Choroid plexus epithelial cell (primary cell): ENCODE results near the gene NUP205.

Source experiments
- DNase-seq: peaks from one replicate; pipeline ENCODE4 v3.0.0-alpha.2; 2010; ENCODE audit warnings: low read depth
- H3K4me3 ChIP-seq: 2 replicates; pipeline ENCODE4 v1.5.1; 2011; ENCODE audit warnings: low read depth, mild to moderate bottlenecking, control low read depth, low read length, moderate library complexity
- TF ChIP-seq, protein P1 (sequence below): conservative IDR thresholded peaks from 2 replicates; pipeline ENCODE4 v1.5.1; 2011; ENCODE audit warnings: low read depth, mild to moderate bottlenecking, control low read depth, inconsistent platforms, low read length, moderate library complexity

NUP205 gene

DNA sequence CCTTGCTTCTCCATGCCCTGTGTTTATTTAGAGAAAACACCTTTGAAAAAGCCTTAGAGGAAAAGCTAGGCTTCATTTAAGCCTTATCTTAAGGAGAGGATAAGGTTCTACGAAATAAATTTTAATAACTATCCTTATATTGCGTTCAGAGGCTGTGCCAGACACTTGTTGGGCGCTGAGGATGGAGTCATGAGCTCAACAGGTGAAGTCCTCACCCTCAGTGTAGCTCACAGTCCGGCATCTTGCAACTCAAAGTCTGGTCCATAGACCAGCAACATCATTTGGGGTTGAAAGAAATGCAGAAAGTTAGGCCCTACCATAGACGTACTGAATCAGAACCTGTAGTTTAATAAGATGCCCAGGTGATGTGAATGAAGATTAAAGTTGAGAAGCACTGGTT, 100.8 kb downstream of the NUP205 start:
- TF ChIP-seq, protein P1, sequence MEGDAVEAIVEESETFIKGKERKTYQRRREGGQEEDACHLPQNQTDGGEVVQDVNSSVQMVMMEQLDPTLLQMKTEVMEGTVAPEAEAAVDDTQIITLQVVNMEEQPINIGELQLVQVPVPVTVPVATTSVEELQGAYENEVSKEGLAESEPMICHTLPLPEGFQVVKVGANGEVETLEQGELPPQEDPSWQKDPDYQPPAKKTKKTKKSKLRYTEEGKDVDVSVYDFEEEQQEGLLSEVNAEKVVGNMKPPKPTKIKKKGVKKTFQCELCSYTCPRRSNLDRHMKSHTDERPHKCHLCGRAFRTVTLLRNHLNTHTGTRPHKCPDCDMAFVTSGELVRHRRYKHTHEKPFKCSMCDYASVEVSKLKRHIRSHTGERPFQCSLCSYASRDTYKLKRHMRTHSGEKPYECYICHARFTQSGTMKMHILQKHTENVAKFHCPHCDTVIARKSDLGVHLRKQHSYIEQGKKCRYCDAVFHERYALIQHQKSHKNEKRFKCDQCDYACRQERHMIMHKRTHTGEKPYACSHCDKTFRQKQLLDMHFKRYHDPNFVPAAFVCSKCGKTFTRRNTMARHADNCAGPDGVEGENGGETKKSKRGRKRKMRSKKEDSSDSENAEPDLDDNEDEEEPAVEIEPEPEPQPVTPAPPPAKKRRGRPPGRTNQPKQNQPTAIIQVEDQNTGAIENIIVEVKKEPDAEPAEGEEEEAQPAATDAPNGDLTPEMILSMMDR = no peak
- no peak overlapping the region for H3K4me3 ChIP-seq
- DNase-seq = no peak

DNA sequence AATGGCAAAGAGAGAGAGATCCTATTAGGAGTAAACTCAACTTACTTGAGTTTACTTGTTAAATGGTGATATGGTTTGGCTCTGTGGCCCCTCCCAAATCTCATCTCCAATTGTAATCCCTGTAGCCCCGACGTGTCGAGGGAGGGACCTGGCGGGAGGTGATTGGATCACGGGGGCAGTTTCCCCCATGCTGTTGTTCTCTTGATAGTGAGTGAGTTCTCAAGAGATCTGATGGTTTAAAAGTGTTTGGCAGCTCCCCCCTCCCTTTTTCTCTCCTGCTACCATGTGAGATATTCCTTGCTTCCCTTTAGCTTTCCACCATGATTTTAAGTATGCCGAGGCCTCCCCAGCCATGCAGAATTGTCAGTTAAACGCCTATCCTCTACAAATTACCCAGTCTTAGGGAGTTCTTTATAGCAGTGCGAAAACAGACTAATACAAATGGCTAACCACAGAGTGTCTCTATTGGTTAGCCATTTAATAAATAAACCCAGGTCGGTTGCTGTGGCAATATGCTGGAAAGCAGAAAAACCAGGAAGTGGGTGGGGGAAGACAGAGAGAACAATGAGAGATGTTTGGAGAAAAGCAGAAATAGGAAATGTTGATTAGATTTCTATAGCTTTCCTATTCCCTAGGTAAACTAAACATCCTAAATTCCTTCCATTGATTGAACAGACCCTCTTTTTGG, 101.6 kb downstream of the NUP205 start:
- no peak overlapping the region for H3K4me3 ChIP-seq
- no peak for DNase-seq
- TF ChIP-seq, protein P1 = no peak

DNA sequence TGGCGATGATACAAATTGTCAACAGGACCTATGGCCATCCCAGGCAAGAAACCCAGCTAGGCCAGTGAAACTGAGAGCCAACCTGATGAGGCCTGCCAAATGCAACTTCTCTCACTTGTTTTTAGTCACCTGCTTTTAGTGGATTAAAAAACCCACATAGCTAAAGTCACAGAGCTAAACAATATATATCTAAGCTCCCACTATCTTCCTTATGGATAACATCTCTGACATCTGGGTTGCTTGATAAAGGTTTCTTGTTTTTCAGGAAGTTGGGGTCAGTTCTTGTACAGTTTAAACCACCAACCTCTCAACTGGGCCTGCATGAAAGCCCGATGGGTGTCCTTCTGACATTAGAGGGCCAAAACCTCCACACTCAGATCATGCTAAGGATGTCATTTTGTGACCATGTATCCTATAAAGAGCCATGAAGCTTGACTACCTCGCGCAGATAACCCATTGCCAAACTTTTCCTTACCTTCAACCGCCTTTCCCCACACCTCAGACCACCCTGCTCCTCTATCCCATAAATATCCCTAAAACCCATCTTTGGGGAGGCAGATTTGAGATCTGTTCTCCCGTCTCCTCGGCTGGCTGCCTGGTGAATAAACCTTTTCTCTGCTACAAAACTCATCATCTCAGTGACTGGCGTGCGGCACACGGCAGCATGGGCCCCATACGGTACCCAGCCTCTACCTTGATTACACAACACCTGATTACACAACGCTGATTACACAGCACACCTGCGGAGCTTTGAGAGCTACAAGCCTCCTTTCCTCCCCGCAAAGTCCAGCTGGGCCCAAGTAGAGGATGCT, 103.8 kb downstream of the NUP205 start:
- DNase-seq = no peak
- TF ChIP-seq, protein P1 = no peak
- H3K4me3 ChIP-seq = peak overlapping the region; percentile 99

DNA sequence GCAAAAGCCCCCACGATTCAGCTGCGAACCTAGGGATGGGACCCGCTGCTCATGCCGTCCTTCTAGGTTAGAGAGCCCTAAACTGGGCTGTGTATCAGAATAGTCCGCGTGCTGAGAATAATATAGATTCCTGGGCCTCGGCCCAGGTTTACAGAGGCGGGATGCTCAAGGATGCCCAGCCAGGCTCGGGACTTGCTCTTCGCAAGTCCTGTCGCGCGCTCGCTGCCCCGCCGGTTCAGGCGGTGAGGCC, 104.3 kb downstream of the NUP205 start:
- TF ChIP-seq, protein P1 = no peak
- DNase-seq = no peak
- H3K4me3 ChIP-seq = peak overlapping the region; percentile 99

DNA sequence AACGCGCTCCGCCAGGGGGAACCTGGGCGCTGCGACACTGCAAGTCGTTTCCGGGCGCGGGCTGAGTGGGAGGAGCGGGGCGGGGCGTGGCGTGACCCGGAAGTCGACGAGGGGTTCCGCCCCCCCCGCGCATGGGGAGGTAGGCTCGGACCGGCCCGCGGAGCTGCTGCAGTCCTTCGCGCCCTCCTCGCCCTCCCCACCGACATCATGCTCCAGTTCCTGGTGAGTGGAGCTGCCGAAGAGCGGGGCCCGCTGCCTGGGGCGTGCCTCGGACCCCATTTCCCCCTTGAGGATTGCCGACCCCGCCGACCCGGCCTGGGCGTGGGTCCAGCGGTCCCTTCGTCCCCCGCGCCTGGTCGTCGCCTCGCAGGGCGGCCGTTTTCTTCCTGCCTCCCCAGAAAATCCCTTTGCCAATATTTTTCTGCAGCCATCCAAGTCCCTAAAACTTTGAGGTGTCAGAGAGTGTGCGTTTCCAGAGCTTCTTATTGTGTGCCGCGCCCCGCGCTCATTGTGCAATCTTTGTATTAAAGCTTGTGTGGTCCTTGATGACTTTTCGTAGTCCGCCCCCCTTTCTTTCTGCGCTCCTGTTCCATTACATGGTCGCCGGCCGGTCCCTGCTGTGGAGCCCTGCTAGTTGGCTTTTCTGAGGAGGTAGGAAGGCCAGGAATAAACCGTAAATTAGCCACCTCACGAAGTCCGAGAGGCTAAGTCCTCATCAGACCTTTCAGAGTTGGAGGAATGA, 104.8 kb downstream of the NUP205 start, which contains the start of gene STMP1:
TSS of gene STMP1 (plus strand) at position 142 of the 742 bp plus-strand sequence.
- DNase-seq = peak; percentile 97
- TF ChIP-seq, protein P1 = peak; percentile 71
- H3K4me3 ChIP-seq = peak within 1 kb of the TSS; percentile 99

DNA sequence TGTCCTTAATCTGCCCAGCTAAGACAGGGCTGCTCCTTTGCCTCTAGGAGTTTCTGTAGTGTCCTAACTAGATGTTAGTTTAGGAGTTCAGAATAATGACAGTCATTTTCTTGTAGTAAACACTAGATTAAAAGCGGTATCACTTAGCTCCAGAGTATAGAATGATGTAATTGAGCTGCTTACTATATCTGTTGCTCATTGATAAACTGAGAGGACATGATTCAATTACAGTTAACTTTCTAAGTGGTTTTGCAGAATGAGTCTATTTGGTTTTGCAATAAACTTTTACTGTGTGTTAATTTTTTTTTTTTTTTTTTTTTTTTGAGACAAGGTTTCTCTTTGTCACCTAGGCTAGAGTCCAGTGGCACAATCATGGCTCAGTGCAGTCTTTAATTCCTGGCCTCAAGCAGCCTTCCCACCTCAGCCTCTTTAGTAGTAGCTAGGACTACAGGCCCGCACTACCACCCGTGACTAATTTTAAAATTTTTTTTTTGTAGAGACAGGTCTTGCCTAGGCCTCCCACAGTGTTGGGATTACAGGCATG, 106.4 kb downstream of the NUP205 start:
- TF ChIP-seq, protein P1 = no peak
- no peak for DNase-seq
- no peak overlapping the region for H3K4me3 ChIP-seq
